SK-N-SH treated with all-trans-retinoic acid at 6 μM for 48 hours (cell line): ENCODE data around the gene CSRP1.
A peak's percentile ranks its signal among the peaks of the same experiment; 100 is the strongest.

Source experiments
- ARNTL ChIP-seq: fragments of 450-650 bp; formaldehyde crosslinking; IDR thresholded peaks from 2 replicates; pipeline ENCODE4 v1.5.0; 2020; ENCODE audit warnings: low read depth, mild to moderate bottlenecking, moderate library complexity, borderline replicate concordance
- BACH2 ChIP-seq: fragments of 250-450 bp; sonication (Bioruptor Pico); IDR thresholded peaks from 2 replicates; pipeline ENCODE4 v1.9.0; 2021; ENCODE audit warnings: mild to moderate bottlenecking, borderline replicate concordance
- CREB5 ChIP-seq: fragments of 250-450 bp; sonication (Bioruptor Pico); IDR thresholded peaks from 2 replicates; pipeline ENCODE4 v1.5.1; 2020; ENCODE audit warnings: low read depth, mild to moderate bottlenecking, moderate library complexity
- ESRRG ChIP-seq: fragments of 250-450 bp; sonication (Bioruptor Pico); IDR thresholded peaks from 2 replicates; pipeline ENCODE4 v1.6.1; 2021; ENCODE audit warnings: mild to moderate bottlenecking
- GLIS3 ChIP-seq: fragments of 250-450 bp; sonication (Bioruptor Pico); IDR thresholded peaks from 2 replicates; pipeline ENCODE4 v1.5.0; 2020; ENCODE audit warnings: mild to moderate bottlenecking, moderate library complexity
- ISL1 ChIP-seq: fragments of 250-450 bp; sonication (Bioruptor Pico); IDR thresholded peaks from 2 replicates; pipeline ENCODE4 v2.1.2; 2022; ENCODE audit warnings: mild to moderate bottlenecking, moderate library complexity
- RARB ChIP-seq: fragments of 250-450 bp; sonication (Bioruptor Pico); IDR thresholded peaks from 2 replicates; pipeline ENCODE4 v1.8.0; 2021; ENCODE audit warnings: mild to moderate bottlenecking, moderate library complexity
- SNAI2 ChIP-seq: fragments of 250-450 bp; sonication (Bioruptor Pico); IDR thresholded peaks from 2 replicates; pipeline ENCODE4 v1.5.0; 2020; ENCODE audit warnings: mild to moderate bottlenecking, moderate library complexity
- ZFP3 ChIP-seq: fragments of 250-450 bp; sonication (Bioruptor Pico); IDR thresholded peaks from 2 replicates; pipeline ENCODE4 v1.5.0; 2020; ENCODE audit warnings: mild to moderate bottlenecking, moderate library complexity
- ZFP30 ChIP-seq: fragments of 450-650 bp; formaldehyde crosslinking; IDR thresholded peaks from 2 replicates; pipeline ENCODE4 v1.5.0; 2022; ENCODE audit warnings: mild to moderate bottlenecking, moderate library complexity
- ZNF565 ChIP-seq: fragments of 450-650 bp; formaldehyde crosslinking; conservative IDR thresholded peaks from 2 replicates; pipeline ENCODE4 v1.5.0; 2020; ENCODE audit warnings: low read depth, mild to moderate bottlenecking, moderate library complexity
- TF ChIP-seq, protein P1 (sequence below): fragments of 250-450 bp; sonication (Bioruptor Pico); IDR thresholded peaks from 2 replicates; pipeline ENCODE4 v1.8.0; 2020; ENCODE audit warnings: mild to moderate bottlenecking, moderate library complexity, borderline replicate concordance
- TF ChIP-seq, protein P2 (sequence below): fragments of 250-450 bp; sonication (Bioruptor Pico); IDR thresholded peaks from 2 replicates; pipeline ENCODE4 v1.5.1; 2021; ENCODE audit warnings: mild to moderate bottlenecking, moderate library complexity

DNA sequence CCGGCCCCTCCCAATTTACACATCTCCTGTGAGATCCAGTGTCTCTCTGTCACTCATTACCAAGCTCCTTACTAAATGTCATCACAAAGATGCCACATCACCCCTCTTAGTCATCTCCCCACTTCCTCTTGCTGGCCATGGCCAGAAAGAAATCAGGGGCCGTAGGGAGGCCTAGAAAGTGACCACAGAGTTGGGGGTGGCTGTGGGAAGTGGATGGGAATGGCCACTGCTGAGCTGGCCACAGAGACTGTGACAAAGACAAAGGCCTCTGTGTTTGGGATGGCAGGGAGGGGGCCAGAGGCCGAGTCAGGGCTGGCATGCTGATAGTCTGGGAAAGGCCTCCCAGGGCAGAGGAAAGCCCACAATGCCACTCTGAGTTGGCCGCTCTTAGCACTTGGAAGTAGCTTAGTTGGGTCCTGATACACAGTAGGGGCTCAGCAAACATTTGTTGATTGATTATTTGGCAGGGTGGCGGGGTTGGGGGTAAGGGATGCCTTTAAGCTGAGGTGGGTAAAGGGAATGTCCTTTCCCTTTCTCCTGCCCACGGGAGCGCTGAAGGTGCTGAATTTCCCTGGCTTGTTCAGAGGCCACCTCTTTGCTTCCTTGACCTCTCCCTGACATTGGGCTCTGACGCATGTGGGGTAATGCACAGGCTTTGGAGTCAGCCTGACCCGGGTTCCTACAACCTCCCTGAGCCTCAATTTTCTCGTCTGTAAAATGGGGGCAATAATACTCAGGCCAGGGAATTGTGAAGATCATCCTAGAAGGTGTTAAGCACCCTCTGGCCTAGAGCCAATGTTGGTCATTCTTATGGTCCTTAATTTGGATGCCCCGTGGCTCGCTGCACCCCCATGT lies 45.2 kb upstream of the CSRP1 start:
- no peak for TF ChIP-seq ISL1 (CRISPR knock-in tag)
- TF ChIP-seq, protein P1, sequence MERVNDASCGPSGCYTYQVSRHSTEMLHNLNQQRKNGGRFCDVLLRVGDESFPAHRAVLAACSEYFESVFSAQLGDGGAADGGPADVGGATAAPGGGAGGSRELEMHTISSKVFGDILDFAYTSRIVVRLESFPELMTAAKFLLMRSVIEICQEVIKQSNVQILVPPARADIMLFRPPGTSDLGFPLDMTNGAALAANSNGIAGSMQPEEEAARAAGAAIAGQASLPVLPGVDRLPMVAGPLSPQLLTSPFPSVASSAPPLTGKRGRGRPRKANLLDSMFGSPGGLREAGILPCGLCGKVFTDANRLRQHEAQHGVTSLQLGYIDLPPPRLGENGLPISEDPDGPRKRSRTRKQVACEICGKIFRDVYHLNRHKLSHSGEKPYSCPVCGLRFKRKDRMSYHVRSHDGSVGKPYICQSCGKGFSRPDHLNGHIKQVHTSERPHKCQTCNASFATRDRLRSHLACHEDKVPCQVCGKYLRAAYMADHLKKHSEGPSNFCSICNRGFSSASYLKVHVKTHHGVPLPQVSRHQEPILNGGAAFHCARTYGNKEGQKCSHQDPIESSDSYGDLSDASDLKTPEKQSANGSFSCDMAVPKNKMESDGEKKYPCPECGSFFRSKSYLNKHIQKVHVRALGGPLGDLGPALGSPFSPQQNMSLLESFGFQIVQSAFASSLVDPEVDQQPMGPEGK (CRISPR knock-in tag), result no peak
- TF ChIP-seq ZFP30 (CRISPR knock-in tag), result no peak
- no peak for TF ChIP-seq ESRRG
- TF ChIP-seq SNAI2 (CRISPR knock-in tag), result no peak
- 0 out of 2 replicates have a peak, but pooled peaks have one; percentile 16 for TF ChIP-seq RARB (CRISPR knock-in tag)
- no peak for TF ChIP-seq BACH2 (CRISPR knock-in tag)
- no peak for TF ChIP-seq ZFP3
- no peak for TF ChIP-seq ARNTL (CRISPR knock-in tag)
- TF ChIP-seq GLIS3, result no peak
- TF ChIP-seq ZNF565 (CRISPR knock-in tag), result no peak
- TF ChIP-seq, protein P2, sequence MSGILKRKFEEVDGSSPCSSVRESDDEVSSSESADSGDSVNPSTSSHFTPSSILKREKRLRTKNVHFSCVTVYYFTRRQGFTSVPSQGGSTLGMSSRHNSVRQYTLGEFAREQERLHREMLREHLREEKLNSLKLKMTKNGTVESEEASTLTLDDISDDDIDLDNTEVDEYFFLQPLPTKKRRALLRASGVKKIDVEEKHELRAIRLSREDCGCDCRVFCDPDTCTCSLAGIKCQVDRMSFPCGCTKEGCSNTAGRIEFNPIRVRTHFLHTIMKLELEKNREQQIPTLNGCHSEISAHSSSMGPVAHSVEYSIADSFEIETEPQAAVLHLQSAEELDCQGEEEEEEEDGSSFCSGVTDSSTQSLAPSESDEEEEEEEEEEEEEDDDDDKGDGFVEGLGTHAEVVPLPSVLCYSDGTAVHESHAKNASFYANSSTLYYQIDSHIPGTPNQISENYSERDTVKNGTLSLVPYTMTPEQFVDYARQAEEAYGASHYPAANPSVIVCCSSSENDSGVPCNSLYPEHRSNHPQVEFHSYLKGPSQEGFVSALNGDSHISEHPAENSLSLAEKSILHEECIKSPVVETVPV (CRISPR knock-in tag), result no peak
- no peak for TF ChIP-seq CREB5 (CRISPR knock-in tag)
